K562 (cell line): ENCODE measurements around the gene PNPLA2. TPM values are rescaled to one million over a fixed set of nuclear protein-coding genes. Genes with fewer than 3 reads are reported as not detected.
A peak's percentile ranks its signal among the peaks of the same experiment; 100 is the strongest.

ENCODE experiments used
- BRCA1 ChIP-seq, 2 experiments: fragments of 450-650 bp in 1 of 2; sonication (generic) in 1 of 2; formaldehyde crosslinking in 1 of 2; IDR thresholded peaks; 2 replicates each; pipeline versions ENCODE4 v1.5.0 to v1.6.1; 2017 to 2020; ENCODE audit warnings: mild to moderate bottlenecking in 1 of 2, missing genetic modification reagents in 1 of 2
- CTCF ChIP-seq, 3 experiments: IDR thresholded peaks in 2 of 3; conservative IDR thresholded peaks in 1 of 3; 2 replicates each; pipeline ENCODE4 v1.5.1; 2011 to 2012; ENCODE audit warnings: low read length in 3 of 3, mild to moderate bottlenecking in 3 of 3, control low read depth in 2 of 3, improper control_type of control experiment in 1 of 3, inconsistent platforms in 1 of 3, low read depth in 1 of 3, mixed read lengths in 1 of 3, moderate library complexity in 1 of 3; ENCODE audit not compliant: insufficient read depth in 2 of 3
- CXXC5 ChIP-seq: fragments of 250-450 bp; sonication (Bioruptor Pico); IDR thresholded peaks from 2 replicates; pipeline ENCODE4 v1.8.0; 2022; ENCODE audit warnings: inconsistent platforms, mild to moderate bottlenecking, moderate library complexity
- PATZ1 ChIP-seq: fragments of 250-450 bp; sonication (Bioruptor Pico); IDR thresholded peaks from 2 replicates; pipeline ENCODE4 v1.5.0; 2020; ENCODE audit warnings: mild to moderate bottlenecking, borderline replicate concordance
- RBM25 ChIP-seq: fragments of 200-400 bp; formaldehyde crosslinking; IDR thresholded peaks from 2 replicates; pipeline ENCODE4 v1.6.1; 2018; ENCODE audit warnings: low read length, low read depth, moderate library complexity; ENCODE audit not compliant: severe bottlenecking
- REST ChIP-seq, 2 experiments: fragments of 450-650 bp; formaldehyde crosslinking in 1 of 2; IDR thresholded peaks; 2 replicates each; pipeline versions ENCODE4 v1.4.0 to v1.6.1; 2014 to 2020; ENCODE audit warnings: mild to moderate bottlenecking in 2 of 2, borderline replicate concordance in 1 of 2, low read depth in 1 of 2
- STAT6 ChIP-seq: sonication (generic); formaldehyde crosslinking; IDR thresholded peaks from 2 replicates; pipeline ENCODE4 v1.8.1; 2023; ENCODE audit warnings: mild to moderate bottlenecking, missing genetic modification reagents
- ZBTB7A ChIP-seq: IDR thresholded peaks from 2 replicates; pipeline ENCODE4 v1.6.1; 2011; ENCODE audit warnings: low read depth, mild to moderate bottlenecking, low read length, moderate library complexity, borderline replicate concordance; ENCODE audit not compliant: control insufficient read depth
- ZEB2 ChIP-seq: fragments of 450-650 bp; IDR thresholded peaks from 2 replicates; pipeline ENCODE4 v1.6.1; 2016
- polyA plus RNA-seq, 8 experiments: library from polyadenylated mRNA; depleted of rRNA in 4 of 8; stranded (reverse) in 5 of 8; unstranded in 3 of 8; fragments of >200 nt; fragmentation: Nextera tagmentation in 2 of 8; fragmentation: Illumina TruSeq in 1 of 8; extraction: Ambion mirVana in 2 of 8; extraction: Trizol in 1 of 8; gene quantifications; 2 replicates each; pipeline versions ENCODE4 v1.2.1 to v1.2.3, GENCODE V29; 2011 to 2014; ENCODE audit warnings: inconsistent platforms in 1 of 8, missing spikeins in 1 of 8
- total RNA-seq, 7 experiments: library from RNA; depleted of rRNA in 6 of 7; stranded (reverse); fragments of >200 nt in 6 of 7; fragmentation: Illumina TruSeq in 2 of 7; extraction: Trizol in 2 of 7; gene quantifications; 2 replicates each; pipeline versions ENCODE4 v1.2.1 to v1.2.3, GENCODE V29; 2011 to 2021; ENCODE audit warnings: low replicate concordance in 1 of 7

PNPLA2 gene
- total and polyA plus RNA-seq, 9 of the 15 experiments (the other 6 are each of a cell fraction or from before 2014, with no cell fraction given): 0.39 to 87.1 (median 8.4) TPM

GRCh38 chr11:808427-809286 lies 10.1 kb upstream of the PNPLA2 start (continued):
- peak; percentile 39; the same call in 1 of the 2 replicates for TF ChIP-seq CXXC5
- TF ChIP-seq RBM25: peak; percentile 62
- no peak for TF ChIP-seq PATZ1
- TF ChIP-seq STAT6 (CRISPR knock-in tag): 0 out of 2 replicates have a peak, but pooled peaks have one; percentile 85
- no peak for TF ChIP-seq BRCA1 (IDR thresholded peaks at IDR 0.05)
- TF ChIP-seq BRCA1 (CRISPR knock-in tag; IDR thresholded peaks at IDR 0.05): peak; percentile 74; the same call in 1 of the 2 replicates
- peak; percentile 58; the same call in 1 of the 2 replicates for TF ChIP-seq ZEB2
- TF ChIP-seq CTCF (IDR thresholded peaks at IDR 0.05 in 2 of 3, conservative IDR thresholded peaks at IDR 0.05 in 1 of 3; ENCODE audit: insufficient read depth in 2 of 3, low read depth in 1 of 3, low read length in 3 of 3): peak in 2 of 3 experiments; percentile 37 to 47; a peak in 4 of 6 replicates
- TF ChIP-seq REST (IDR thresholded peaks at IDR 0.05; ENCODE audit: borderline replicate concordance): peak; percentile 83
- no peak for TF ChIP-seq REST (CRISPR knock-in tag; IDR thresholded peaks at IDR 0.05; ENCODE audit: low read depth)
- TF ChIP-seq ZBTB7A: peak; percentile 52; the same call in 1 of the 2 replicates
